GM06990 (cell line): Measurements from ENCODE around the gene GNRHR.

Source experiments
- DNase-seq: peaks from one replicate; pipeline ENCODE4 v3.0.0-alpha.2; 2011; ENCODE audit not compliant: insufficient read length; ENCODE audit errors: extremely low read depth
- H3K27me3 ChIP-seq: replicated peaks from 2 replicates; pipeline ENCODE4 v1.6.0; 2011; ENCODE audit warnings: low read length; ENCODE audit not compliant: control insufficient read depth, insufficient read depth
- H3K36me3 ChIP-seq: 2 replicates; pipeline ENCODE4 v1.5.1; 2011; ENCODE audit warnings: low read length; ENCODE audit not compliant: control insufficient read depth, insufficient read depth
- H3K4me3 ChIP-seq: replicated peaks from 2 replicates; pipeline ENCODE4 v1.5.1; 2011; ENCODE audit warnings: low read depth, mild to moderate bottlenecking, control low read depth, low read length
- CTCF ChIP-seq: IDR thresholded peaks from 2 replicates; pipeline ENCODE4 v1.5.1; 2011; ENCODE audit warnings: low read length, control low read depth, mild to moderate bottlenecking, inconsistent platforms; ENCODE audit not compliant: insufficient read depth, poor library complexity, severe bottlenecking

GNRHR gene, protein sequence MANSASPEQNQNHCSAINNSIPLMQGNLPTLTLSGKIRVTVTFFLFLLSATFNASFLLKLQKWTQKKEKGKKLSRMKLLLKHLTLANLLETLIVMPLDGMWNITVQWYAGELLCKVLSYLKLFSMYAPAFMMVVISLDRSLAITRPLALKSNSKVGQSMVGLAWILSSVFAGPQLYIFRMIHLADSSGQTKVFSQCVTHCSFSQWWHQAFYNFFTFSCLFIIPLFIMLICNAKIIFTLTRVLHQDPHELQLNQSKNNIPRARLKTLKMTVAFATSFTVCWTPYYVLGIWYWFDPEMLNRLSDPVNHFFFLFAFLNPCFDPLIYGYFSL

GRCh38 chr4:67754288-67754687, at the start of gene GNRHR:
GNRHR (minus strand) TSS chr4:67754388; CDS start chr4:67754335, 53 bp downstream.
- no peaks in the 10 kb centered on the region for H3K27me3 ChIP-seq
- no peak for TF ChIP-seq CTCF
- H3K4me3 ChIP-seq = no peak within 1 kb of the TSS
- no peak for DNase-seq
- no peaks in the 10 kb centered on the region for H3K36me3 ChIP-seq

- no peak for TF ChIP-seq CTCF
- no peaks in the 10 kb centered on the region for H3K27me3 ChIP-seq
- no peak overlapping the region for H3K4me3 ChIP-seq
- DNase-seq = no peak
- H3K36me3 ChIP-seq = no peaks in the 10 kb centered on the region
Observed at GRCh38 chr4:67796810-67797209, 42.6 kb upstream of the GNRHR start.

- no peaks in the 10 kb centered on the region for H3K36me3 ChIP-seq
- DNase-seq = no peak
- no peak for TF ChIP-seq CTCF
- H3K4me3 ChIP-seq = no peak overlapping the region
- no peaks in the 10 kb centered on the region for H3K27me3 ChIP-seq
Observed at GRCh38 chr4:67790721-67791120, 36.5 kb upstream of the GNRHR start.

DNA sequence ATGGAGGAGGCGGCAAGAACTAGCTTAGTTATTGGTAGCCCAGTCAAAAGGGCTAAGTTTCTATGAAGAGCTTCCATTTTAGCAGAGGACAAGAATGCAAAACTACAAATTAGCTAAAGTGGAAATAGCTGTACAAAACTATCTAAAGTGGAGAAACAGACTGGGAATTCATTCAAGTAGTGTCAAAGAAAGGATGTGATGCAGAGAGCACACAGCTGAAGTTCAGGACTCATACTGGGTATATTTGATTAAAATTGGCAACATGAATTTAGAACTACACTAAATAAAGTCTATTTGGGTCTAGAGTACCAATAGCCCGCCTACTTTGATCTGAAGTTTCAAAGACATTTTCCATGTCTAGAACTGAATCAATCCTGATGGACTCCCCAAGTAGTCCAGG, 33.1 kb upstream of the GNRHR start:
- no peak for DNase-seq
- H3K27me3 ChIP-seq = no peaks in the 10 kb centered on the region
- TF ChIP-seq CTCF = no peak
- H3K36me3 ChIP-seq = no peaks in the 10 kb centered on the region
- H3K4me3 ChIP-seq = no peak overlapping the region

- no peaks in the 10 kb centered on the region for H3K36me3 ChIP-seq
- no peaks in the 10 kb centered on the region for H3K27me3 ChIP-seq
- no peak overlapping the region for H3K4me3 ChIP-seq
- DNase-seq = no peak
- no peak for TF ChIP-seq CTCF
Observed at GRCh38 chr4:67785528-67785927, 31.3 kb upstream of the GNRHR start.

GRCh38 chr4:67779631-67780030, 25.4 kb upstream of the GNRHR start:
- no peak for DNase-seq
- Histone ChIP-seq H3K4me3 (no peak overlapping the region), H3K36me3 (no peaks in the 10 kb centered on the region), H3K27me3 (no peaks in the 10 kb centered on the region)
- TF ChIP-seq CTCF = no peak
